Stimulated activated memory B cell treated with anti-CD40 and anti-IgM and Interleukin-4, amounts not matched to agents 10 μg/mL and 1 μg/mL and 100 μg/mL, for 72 hours (primary cell): ENCODE data around the gene SPAG9.
A peak's percentile ranks its signal among the peaks of the same experiment; 100 is the strongest.

Source experiments
- ATAC-seq: fragments of 150-1000 bp; cut with Tn5 transposase; 2 replicates; pipeline ENCODE4 v1.10.0; 2021
- H3K27ac Mint-ChIP-seq: one replicate; pipeline ENCODE4 v1.8.0; 2022; ENCODE audit warnings: mild to moderate bottlenecking, mixed read lengths
- H3K27me3 Mint-ChIP-seq: one replicate; pipeline ENCODE4 v1.8.0; 2022; ENCODE audit warnings: mixed read lengths
- H3K36me3 Mint-ChIP-seq: one replicate; pipeline ENCODE4 v1.8.0; 2022; ENCODE audit warnings: mixed read lengths
- H3K4me1 Mint-ChIP-seq: one replicate; pipeline ENCODE4 v1.8.0; 2022; ENCODE audit warnings: mixed read lengths
- H3K4me3 Mint-ChIP-seq: one replicate; pipeline ENCODE4 v1.8.0; 2022; ENCODE audit warnings: mild to moderate bottlenecking, moderate library complexity, mixed read lengths
- H3K9me3 Mint-ChIP-seq: one replicate; pipeline ENCODE4 v1.8.0; 2022; ENCODE audit warnings: mixed read lengths

SPAG9 gene

GRCh38 chr17:51079049-51079448, 41.6 kb downstream of the SPAG9 start:
- Mint-ChIP-seq H3K27me3 (no peaks in the 10 kb centered on the region), H3K36me3 (peaks cover 26% of the 10 kb centered on the region), H3K4me1 (peaks cover 13% of the 10 kb centered on the region), H3K4me3 (no peak overlapping the region), H3K9me3 (no peaks in the 10 kb centered on the region), H3K27ac (no peak overlapping the region)
- no peak for ATAC-seq

DNA sequence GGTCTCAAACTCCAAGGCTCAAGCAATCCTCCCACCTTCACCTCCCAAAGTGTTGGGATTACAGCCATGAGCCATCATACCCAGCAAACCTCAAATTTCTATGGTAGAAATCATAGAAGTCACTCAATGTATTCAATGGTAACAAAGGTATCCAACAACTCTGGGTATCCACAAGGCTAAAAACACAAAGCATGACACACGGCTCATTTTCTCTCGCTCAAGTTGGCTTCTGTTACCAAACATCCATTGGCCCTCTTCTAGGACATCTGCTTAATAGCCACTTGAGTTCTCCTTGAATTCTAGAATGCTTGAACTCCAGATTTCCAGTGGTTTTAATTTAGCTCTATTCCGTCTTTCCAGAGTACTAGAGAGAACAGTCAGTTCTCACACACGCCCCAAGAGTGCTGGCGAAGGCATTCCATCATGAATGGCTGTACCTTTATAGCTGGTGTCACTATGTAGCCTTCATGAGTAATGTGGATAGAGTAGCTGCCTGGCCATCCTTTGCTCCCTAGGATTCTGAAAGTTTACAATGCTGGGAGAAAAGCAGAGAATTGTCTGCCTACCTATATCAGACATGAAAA, 42.6 kb downstream of the SPAG9 start:
- Mint-ChIP-seq H3K36me3 (peaks cover 32% of the 10 kb centered on the region), H3K4me1 (peaks cover 13% of the 10 kb centered on the region)

GRCh38 chr17:51076821-51077220, 43.8 kb downstream of the SPAG9 start:
- H3K4me3 Mint-ChIP-seq, result no peak overlapping the region
- H3K27ac Mint-ChIP-seq, result no peak overlapping the region
- H3K9me3 Mint-ChIP-seq, result no peaks in the 10 kb centered on the region
- no peaks in the 10 kb centered on the region for H3K27me3 Mint-ChIP-seq
- no peak for ATAC-seq
- H3K36me3 Mint-ChIP-seq, result peaks cover 30% of the 10 kb centered on the region
- H3K4me1 Mint-ChIP-seq, result peaks cover 3% of the 10 kb centered on the region

More for the DNA sequence above, 42.6 kb downstream of the SPAG9 start:
- no peak overlapping the region for H3K4me3 Mint-ChIP-seq
- H3K27me3 Mint-ChIP-seq, result no peaks in the 10 kb centered on the region
- no peaks in the 10 kb centered on the region for H3K9me3 Mint-ChIP-seq
- no peak for ATAC-seq
- H3K27ac Mint-ChIP-seq, result no peak overlapping the region

GRCh38 chr17:51071556-51071955, 49.1 kb downstream of the SPAG9 start:
- H3K4me3 Mint-ChIP-seq, result no peak overlapping the region
- no peak overlapping the region for H3K27ac Mint-ChIP-seq
- no peaks in the 10 kb centered on the region for H3K27me3 Mint-ChIP-seq
- no peak for ATAC-seq
- H3K9me3 Mint-ChIP-seq, result no peaks in the 10 kb centered on the region
- H3K36me3 Mint-ChIP-seq, result peaks cover 14% of the 10 kb centered on the region
- H3K4me1 Mint-ChIP-seq, result peaks cover 20% of the 10 kb centered on the region

DNA sequence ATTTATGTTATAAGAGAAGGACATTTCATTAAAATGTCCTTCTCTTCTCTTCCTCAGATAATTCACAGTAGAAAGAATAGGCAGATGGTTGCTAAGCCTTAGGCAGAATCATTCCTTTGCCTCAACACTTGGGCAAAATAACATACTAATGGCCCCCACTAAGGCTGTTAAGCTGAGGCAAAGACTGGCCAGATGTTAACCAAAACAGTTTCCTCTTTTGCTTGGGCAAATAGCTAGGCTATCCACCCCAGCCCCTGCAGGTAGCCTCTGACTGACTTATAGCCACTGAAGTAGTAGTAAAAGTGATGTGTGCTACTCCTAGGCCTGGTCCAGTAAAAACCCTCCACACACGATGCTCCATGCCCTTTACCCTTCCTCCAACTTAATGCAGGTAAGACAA, 55.2 kb downstream of the SPAG9 start:
- Mint-ChIP-seq H3K36me3 (peaks cover 16% of the 10 kb centered on the region), H3K9me3 (no peaks in the 10 kb centered on the region), H3K4me3 (no peak overlapping the region), H3K27ac (no peak overlapping the region), H3K27me3 (no peaks in the 10 kb centered on the region), H3K4me1 (peaks cover 30% of the 10 kb centered on the region)
- ATAC-seq, result no peak

GRCh38 chr17:51064061-51064735, 56.5 kb downstream of the SPAG9 start:
- peaks cover 16% of the 10 kb centered on the region for H3K36me3 Mint-ChIP-seq
- H3K4me3 Mint-ChIP-seq, result no peak overlapping the region
- H3K27ac Mint-ChIP-seq, result no peak overlapping the region
- peaks cover 32% of the 10 kb centered on the region for H3K4me1 Mint-ChIP-seq
- no peaks in the 10 kb centered on the region for H3K9me3 Mint-ChIP-seq
- ATAC-seq, result no peak
- H3K27me3 Mint-ChIP-seq, result no peaks in the 10 kb centered on the region

DNA sequence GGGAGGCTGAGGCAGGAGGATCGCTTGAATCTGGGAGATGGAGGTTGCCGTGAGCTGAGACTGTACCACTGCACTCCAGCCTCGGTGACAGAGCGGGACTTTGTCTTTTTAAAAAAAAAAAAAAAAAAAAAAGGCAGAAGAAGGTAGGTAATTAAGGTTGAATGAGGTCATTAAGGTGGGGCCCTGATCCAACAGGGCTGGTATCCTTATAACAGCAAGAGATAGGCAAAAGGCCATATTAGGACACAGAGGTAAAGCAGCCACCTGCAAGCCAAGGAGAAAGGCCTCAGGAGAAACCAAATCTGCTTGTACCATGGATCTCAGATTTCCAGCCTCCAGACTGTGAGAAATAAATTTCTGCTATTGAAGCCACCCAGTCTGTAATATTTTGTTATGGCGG, 60.3 kb downstream of the SPAG9 start:
- no peak overlapping the region for H3K27ac Mint-ChIP-seq
- H3K27me3 Mint-ChIP-seq, result no peaks in the 10 kb centered on the region
- H3K36me3 Mint-ChIP-seq, result peaks cover 12% of the 10 kb centered on the region
- H3K9me3 Mint-ChIP-seq, result no peaks in the 10 kb centered on the region
- H3K4me1 Mint-ChIP-seq, result peaks cover 35% of the 10 kb centered on the region
- no peak for ATAC-seq
- H3K4me3 Mint-ChIP-seq, result no peak overlapping the region

- Mint-ChIP-seq H3K36me3 (peaks cover 16% of the 10 kb centered on the region), H3K9me3 (no peaks in the 10 kb centered on the region), H3K27me3 (no peaks in the 10 kb centered on the region), H3K27ac (no peak overlapping the region), H3K4me1 (peaks cover 35% of the 10 kb centered on the region), H3K4me3 (no peak overlapping the region)
- no peak for ATAC-seq
These were observed 60.9 kb downstream of the SPAG9 start for GRCh38 chr17:51059781-51060180.

GRCh38 chr17:51057534-51057933, 63.1 kb downstream of the SPAG9 start:
- H3K36me3 Mint-ChIP-seq, result peaks cover 12% of the 10 kb centered on the region
- no peak for ATAC-seq
- no peaks in the 10 kb centered on the region for H3K9me3 Mint-ChIP-seq

DNA sequence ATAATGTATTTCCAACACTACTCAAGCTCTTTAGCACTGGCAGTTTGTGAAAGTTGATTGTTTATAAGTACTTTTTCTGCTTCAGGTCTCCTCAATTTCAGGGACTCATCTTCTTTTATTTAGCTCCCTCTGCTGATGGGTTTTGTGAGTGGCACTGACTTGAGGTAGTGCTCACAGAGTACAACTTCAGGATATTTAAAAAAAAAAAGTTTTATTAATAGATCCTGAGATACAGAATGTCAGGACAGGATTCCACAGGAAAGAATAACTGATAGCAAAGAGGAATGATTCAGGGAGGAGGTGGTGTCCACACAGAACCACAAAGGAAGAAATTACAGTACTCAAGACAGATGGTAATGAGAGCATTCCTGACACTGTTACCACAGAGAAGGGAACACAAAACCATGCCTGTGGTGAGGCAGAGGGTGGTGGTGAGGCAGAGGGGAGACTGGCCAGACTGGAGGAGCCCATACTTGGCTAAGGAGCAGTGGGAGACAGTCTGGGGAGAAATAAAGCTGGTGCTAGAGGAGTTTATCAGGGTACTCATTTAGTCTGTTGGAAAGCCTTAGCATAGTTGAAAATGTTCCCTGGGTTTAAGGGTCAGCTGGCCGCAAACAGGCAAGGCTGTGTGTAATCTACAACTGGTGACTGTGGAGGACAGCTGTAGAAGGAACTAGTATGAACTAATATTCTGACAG, 63.7 kb downstream of the SPAG9 start:
- H3K4me3 Mint-ChIP-seq, result no peak overlapping the region
- peak; percentile 60 for ATAC-seq
- H3K27ac Mint-ChIP-seq, result peak overlapping the region; percentile 58
- H3K27me3 Mint-ChIP-seq, result no peaks in the 10 kb centered on the region
- peaks cover 38% of the 10 kb centered on the region for H3K4me1 Mint-ChIP-seq
- peaks cover 12% of the 10 kb centered on the region for H3K36me3 Mint-ChIP-seq
- H3K9me3 Mint-ChIP-seq, result no peaks in the 10 kb centered on the region

More at GRCh38 chr17:51057534-51057933, 63.1 kb downstream of the SPAG9 start:
- H3K27ac Mint-ChIP-seq, result peak overlapping the region; percentile 58
- peaks cover 32% of the 10 kb centered on the region for H3K4me1 Mint-ChIP-seq
- H3K4me3 Mint-ChIP-seq, result no peak overlapping the region
- no peaks in the 10 kb centered on the region for H3K27me3 Mint-ChIP-seq

DNA sequence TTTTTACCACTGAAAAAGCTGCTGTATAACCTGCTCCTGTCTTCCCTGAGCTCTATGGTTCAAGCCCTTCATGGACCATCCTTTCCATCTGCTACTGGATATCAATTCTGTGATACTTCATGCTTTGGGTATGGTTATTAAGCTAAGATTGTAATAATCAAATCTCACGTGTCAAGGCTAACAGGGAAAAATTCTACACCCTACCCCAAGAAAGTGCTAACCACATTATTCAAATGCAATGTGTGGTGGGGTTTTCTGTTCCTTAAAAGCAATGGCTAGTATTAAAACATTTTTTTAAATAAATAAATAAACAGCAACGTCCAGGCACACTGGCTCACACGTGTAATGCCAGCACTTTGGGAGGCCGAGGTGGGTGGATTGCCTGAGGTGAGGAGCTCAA, 65.9 kb downstream of the SPAG9 start:
- Mint-ChIP-seq H3K36me3 (peaks cover 17% of the 10 kb centered on the region), H3K4me3 (peak overlapping the region; percentile 13), H3K27ac (peak overlapping the region; percentile 48), H3K27me3 (no peaks in the 10 kb centered on the region), H3K4me1 (peaks cover 47% of the 10 kb centered on the region), H3K9me3 (no peaks in the 10 kb centered on the region)
- peak; percentile 61 for ATAC-seq

DNA sequence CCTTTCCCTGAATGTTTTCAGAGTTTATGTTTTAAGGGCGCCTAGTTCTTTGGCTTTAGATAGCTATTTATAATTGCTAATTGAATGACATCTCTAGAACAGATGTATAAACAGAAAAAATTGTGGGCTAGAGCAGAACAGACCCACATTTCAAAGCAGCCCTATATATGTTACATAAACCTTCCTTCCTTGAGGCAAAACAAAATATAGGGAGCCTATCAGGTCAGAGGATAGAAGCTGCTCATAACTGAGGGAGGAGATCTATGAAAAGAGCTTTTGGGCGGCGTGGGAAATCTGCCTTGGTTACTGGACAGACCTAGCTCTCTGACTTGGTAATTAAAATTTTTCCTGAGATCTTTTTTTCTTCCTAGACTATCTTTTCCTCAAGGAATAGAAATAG, 68.4 kb downstream of the SPAG9 start:
- Mint-ChIP-seq H3K9me3 (no peaks in the 10 kb centered on the region), H3K36me3 (peaks cover 17% of the 10 kb centered on the region), H3K4me3 (no peak overlapping the region), H3K4me1 (peaks cover 36% of the 10 kb centered on the region), H3K27ac (no peak overlapping the region), H3K27me3 (no peaks in the 10 kb centered on the region)
- no peak for ATAC-seq

DNA sequence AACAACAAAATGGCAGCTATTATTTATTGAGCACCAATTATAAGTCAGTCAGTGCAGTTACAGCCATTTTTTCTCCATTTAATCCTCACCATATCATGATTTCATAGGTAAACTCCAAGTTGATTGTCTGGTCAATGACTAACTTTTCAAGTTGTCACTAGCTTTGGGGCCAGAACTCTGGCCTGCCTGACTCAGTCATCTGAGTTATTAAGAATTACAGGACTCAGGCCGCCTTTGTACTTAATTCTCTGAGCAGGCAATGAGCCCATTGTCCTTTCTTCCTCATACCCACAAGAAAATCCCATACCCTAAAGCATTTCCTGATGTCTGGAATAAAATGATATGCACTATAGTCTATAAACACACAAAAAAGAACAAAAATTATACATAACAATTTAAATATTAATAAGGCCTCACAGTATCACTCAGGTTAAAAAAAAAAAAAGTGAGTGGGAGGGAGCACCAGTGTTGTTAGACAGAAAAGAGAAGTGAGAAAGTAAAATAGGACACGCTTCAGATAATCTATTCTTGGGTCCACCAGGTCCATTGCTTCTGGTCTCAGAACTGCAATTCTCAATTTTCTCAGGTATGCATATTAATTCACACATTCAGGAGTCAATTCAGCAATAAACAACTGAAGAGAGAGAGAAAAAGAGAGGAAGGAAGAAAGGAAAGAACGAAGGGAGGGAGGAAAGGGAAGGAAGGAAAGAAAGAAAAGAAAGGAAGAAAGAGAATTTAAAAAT, 70.2 kb downstream of the SPAG9 start:
- H3K36me3 Mint-ChIP-seq, result peaks cover 14% of the 10 kb centered on the region
- ATAC-seq, result peak; percentile 97
- H3K27me3 Mint-ChIP-seq, result no peaks in the 10 kb centered on the region
- no peaks in the 10 kb centered on the region for H3K9me3 Mint-ChIP-seq
- H3K27ac Mint-ChIP-seq, result peak overlapping the region; percentile 31
- peak overlapping the region; percentile 65 for H3K4me3 Mint-ChIP-seq
- peaks cover 28% of the 10 kb centered on the region for H3K4me1 Mint-ChIP-seq

- H3K4me1 Mint-ChIP-seq, result peaks cover 14% of the 10 kb centered on the region
- no peak overlapping the region for H3K27ac Mint-ChIP-seq
- no peak overlapping the region for H3K4me3 Mint-ChIP-seq
- ATAC-seq, result no peak
- no peaks in the 10 kb centered on the region for H3K9me3 Mint-ChIP-seq
- peaks cover 5% of the 10 kb centered on the region for H3K36me3 Mint-ChIP-seq
- H3K27me3 Mint-ChIP-seq, result no peaks in the 10 kb centered on the region
These were observed 73.9 kb downstream of the SPAG9 start for GRCh38 chr17:51046514-51047384.
